GM12878 (cell line): ENCODE data around the gene ZNF367. TPM values are rescaled to one million over a fixed set of nuclear protein-coding genes. Genes with fewer than 3 reads are reported as not detected.
A peak's percentile ranks its signal among the peaks of the same experiment; 100 is the strongest.

Source experiments
- ATAC-seq: fragments of 200-7000 bp; cut with Tn5 transposase; 3 replicates; pipeline ENCODE4 v1.9.1; 2020; ENCODE audit warnings: mild to moderate bottlenecking, moderate library complexity
- BruUV-seq: library from RNA; stranded (reverse); fragments of 400-500 nt; replicated peaks from 2 replicates; lab custom pipeline; 2021; lab: Mats Ljungman, UMichigan
- CTCF ChIA-PET: fragments of 300-600 bp; sonication (Branson Sonifier 250); formaldehyde crosslinking; extraction: SDS; loops from one replicate; lab custom pipeline; 2021; ENCODE audit warnings: inconsistent platforms; lab: Yijun Ruan, JAX
- POLR2A ChIA-PET: fragments of 350-600 bp; formaldehyde crosslinking; extraction: SDS; loops from one replicate; lab custom pipeline; 2021; ENCODE audit warnings: inconsistent platforms; lab: Charles Lee
- RAD21 ChIA-PET: fragments of 300-600 bp; sonication (Branson Sonifier 250); formaldehyde crosslinking; loops from one replicate; lab custom pipeline; 2023; ENCODE audit warnings: antibody characterized with exemption; ENCODE audit not compliant: unreplicated experiment; lab: Charles Lee
- SMC1A ChIA-PET: fragments of 300-600 bp; sonication (Branson Sonifier 250); formaldehyde crosslinking; loops from one replicate; lab custom pipeline; 2023; ENCODE audit not compliant: unreplicated experiment, uncharacterized antibody; lab: Charles Lee
- DNase-seq: peaks from one replicate; pipeline ENCODE4 v3.0.0-alpha.2; 2011; ENCODE audit warnings: low read depth, low spot score
- FAIRE-seq: peaks from 3 replicates; lab custom pipeline; 2011; peaks lifted over from hg19 to GRCh38; lab: Jason Lieb, UNC
- H2AFZ ChIP-seq: 2 replicates; pipeline ENCODE4 v1.6.0; 2011; ENCODE audit warnings: low read depth, low read length, control low read depth; ENCODE audit not compliant: control insufficient read depth
- H3K27ac ChIP-seq: 2 replicates; pipeline ENCODE4 v1.5.1; 2011; ENCODE audit warnings: control low read depth; ENCODE audit not compliant: control insufficient read depth, insufficient read depth
- H3K27me3 ChIP-seq, 2 experiments: replicated peaks in 1 of 2; 2 replicates each; pipeline versions ENCODE4 v1.6.0 to v1.6.1; 2011; ENCODE audit warnings: low read length in 1 of 2; ENCODE audit not compliant: control insufficient read depth in 2 of 2, insufficient read depth in 2 of 2
- H3K36me3 ChIP-seq, 2 experiments: 2 replicates each; pipeline ENCODE4 v1.5.1; 2011; ENCODE audit warnings: low read length in 1 of 2; ENCODE audit not compliant: control insufficient read depth in 2 of 2, insufficient read depth in 2 of 2
- H3K4me1 ChIP-seq: 2 replicates; pipeline ENCODE4 v1.6.1; 2011; ENCODE audit warnings: mild to moderate bottlenecking, low read length, moderate library complexity, mixed read lengths; ENCODE audit not compliant: control insufficient read depth, insufficient read depth
- H3K4me2 ChIP-seq: 2 replicates; pipeline ENCODE4 v1.6.0; 2011; ENCODE audit warnings: control low read depth; ENCODE audit not compliant: control insufficient read depth, insufficient read depth
- H3K4me3 ChIP-seq: fragments of 200-600 bp; sonication (generic); 2 replicates; pipeline ENCODE4 v1.5.1; 2016
- H3K79me2 ChIP-seq: 2 replicates; pipeline ENCODE4 v1.6.0; 2011; ENCODE audit warnings: low read length; ENCODE audit not compliant: control insufficient read depth, insufficient read depth
- H3K9ac ChIP-seq: 2 replicates; pipeline ENCODE4 v1.8.0; 2011; ENCODE audit warnings: low read length, control low read depth, mixed read lengths; ENCODE audit not compliant: control insufficient read depth, insufficient read depth
- H3K9me3 ChIP-seq: replicated peaks from 3 replicates; pipeline ENCODE4 v1.5.1; 2011; ENCODE audit warnings: mild to moderate bottlenecking, low read length; ENCODE audit not compliant: control insufficient read depth, insufficient read depth
- H4K20me1 ChIP-seq: 2 replicates; pipeline ENCODE4 v1.6.0; 2011; ENCODE audit not compliant: control insufficient read depth, insufficient read depth
- CUX1 ChIP-seq: IDR thresholded peaks from 2 replicates; pipeline ENCODE4 v1.6.1; 2012; ENCODE audit warnings: improper control_type of control experiment, low read depth, low read length; ENCODE audit not compliant: insufficient replicate concordance
- ELK1 ChIP-seq: IDR thresholded peaks from 2 replicates; pipeline ENCODE4 v1.6.1; 2012; ENCODE audit warnings: low read depth, low read length, improper control_type of control experiment
- IKZF2 ChIP-seq, 2 experiments: fragments of 450-650 bp; IDR thresholded peaks; 2 replicates each; pipeline ENCODE4 v1.6.1; 2017; ENCODE audit warnings: mild to moderate bottlenecking in 2 of 2, moderate library complexity in 2 of 2
- JUNB ChIP-seq: IDR thresholded peaks from 2 replicates; pipeline ENCODE4 v1.6.1; 2016; ENCODE audit warnings: antibody characterized with exemption, mild to moderate bottlenecking
- JUND ChIP-seq: IDR thresholded peaks from 2 replicates; pipeline ENCODE4 v1.6.1; 2012; ENCODE audit warnings: low read depth, mild to moderate bottlenecking, low read length, improper control_type of control experiment, moderate library complexity
- MAX ChIP-seq: IDR thresholded peaks from 2 replicates; pipeline ENCODE4 v1.6.1; 2012; ENCODE audit warnings: low read depth, low read length, improper control_type of control experiment
- MLLT1 ChIP-seq: fragments of 450-650 bp; IDR thresholded peaks from 2 replicates; pipeline ENCODE4 v1.6.1; 2016; ENCODE audit warnings: mild to moderate bottlenecking
- RAD51 ChIP-seq: fragments of 450-650 bp; IDR thresholded peaks from 2 replicates; pipeline ENCODE4 v1.6.1; 2016; ENCODE audit warnings: moderate library complexity, mild to moderate bottlenecking, inconsistent platforms
- RELB ChIP-seq: fragments of 450-650 bp; IDR thresholded peaks from 2 replicates; pipeline ENCODE4 v1.6.1; 2017; ENCODE audit warnings: low read depth, mild to moderate bottlenecking, moderate library complexity
- SIX5 ChIP-seq: IDR thresholded peaks from 2 replicates; pipeline ENCODE4 v1.6.1; 2011; ENCODE audit warnings: mild to moderate bottlenecking, low read depth, low read length, moderate library complexity; ENCODE audit not compliant: severe bottlenecking
- SRF ChIP-seq, 2 experiments: IDR thresholded peaks; 2 replicates each; pipeline ENCODE4 v1.6.1; 2011; ENCODE audit warnings: low read depth in 2 of 2, low read length in 2 of 2, mild to moderate bottlenecking in 1 of 2, moderate library complexity in 1 of 2
- WGBS: methylation state at CpG from one replicate; pipeline ENCODE4 v1.1.6; 2016; ENCODE audit warnings: low lambda C conversion rate; ENCODE audit not compliant: insufficient replicate concordance, insufficient coverage; ENCODE audit errors: missing lambda C conversion rate; 5-methylcytosine and 5-hydroxymethylcytosine counted together
- in situ Hi-C: fragments of 300-500 bp; cut with MboI; formaldehyde crosslinking; loops from 9 replicates; pipeline ENCODE4 v1.14.3; 2018; ENCODE audit warnings: mixed read lengths
- intact Hi-C: fragments of 100-400 bp; cut with micrococcal nuclease; formaldehyde crosslinking; loops from one replicate; pipeline ENCODE4 v1.14.2; 2022; ENCODE audit not compliant: unreplicated experiment
- polyA plus RNA-seq, 11 experiments: library from polyadenylated mRNA; depleted of rRNA in 4 of 11; unstranded in 6 of 11; stranded (reverse) in 5 of 11; fragments of >200 nt; fragmentation: Nextera tagmentation in 4 of 11; fragmentation: Illumina TruSeq in 1 of 11; extraction: Ambion mirVana in 4 of 11; extraction: Trizol in 1 of 11; gene quantifications; 1 replicate in 1 of 11; 2 replicates in 10 of 11; pipeline versions ENCODE4 v1.2.1 to v1.2.3, GENCODE V29; 2011 to 2016; ENCODE audit warnings: inconsistent platforms in 2 of 11, missing spikeins in 2 of 11, low read depth in 1 of 11
- total RNA-seq, 4 experiments: library from RNA; depleted of rRNA in 3 of 4; stranded (reverse); fragments of >200 nt in 3 of 4; fragmentation: Illumina TruSeq in 1 of 4; extraction: Trizol in 1 of 4; gene quantifications; 2 replicates each; pipeline versions ENCODE4 v1.2.1 to v1.2.3, GENCODE V29; 2013 to 2021

The ZNF367 gene
- total and polyA plus RNA-seq, 10 of the 15 experiments (the other 5 are each of a cell fraction or from before 2014, with no cell fraction given) = 2.9 to 16.3 (median 11.1) TPM

- Histone ChIP-seq H3K9me3 (no peaks in the 10 kb centered on the region), H3K4me1 (peaks cover 20% of the 10 kb centered on the region), H3K4me2 (peak overlapping the region; percentile 98; the same call in 1 of the 2 replicates), H3K36me3 (no peaks in the 10 kb centered on the region; a peak in 2 of 4 replicates), H3K27me3 (no peaks in the 10 kb centered on the region), H3K27ac (peak overlapping the region; percentile 78; the same call in 1 of the 2 replicates), H3K9ac (no peak overlapping the region), H4K20me1 (no peaks in the 10 kb centered on the region), H2AFZ (no peak overlapping the region), H3K79me2 (peaks cover 65% of the 10 kb centered on the region), H3K4me3 (no peak overlapping the region)
- POLR2A ChIA-PET = interaction anchor here (0.6 to 2.2 kb wide), 5 partner anchors 95 to 1577 kb away, joined by 3 to 8 read pairs (median 4); no protein-coding TSS in a partner anchor
- intact Hi-C loops (loop anchor here (10.0 kb wide), 1 partner anchor 152 kb away; no protein-coding TSS in a partner anchor), in situ Hi-C loops (loop anchor here (10.0 to 25.0 kb wide), 2 partner anchors 1092 to 1225 kb away; partner anchors contain the start of genes NCBP1, TMOD1 and TSTD2)
- no TSS peak for BruUV-seq
- CTCF ChIA-PET = interaction anchor here (0.6 to 2.8 kb wide), 5 partner anchors 30 to 985 kb away, joined by 3 to 9 read pairs (median 4); partner anchors contain the start of gene HABP4
- ATAC-seq (no peak), DNase-seq (peak; percentile 63), FAIRE-seq (no peak)
- RAD21 ChIA-PET = interaction anchor here (0.8 to 3.1 kb wide), 5 partner anchors 14 to 85 kb away, joined by 3 to 12 read pairs (median 8); partner anchors contain the start of gene HABP4
- SMC1A ChIA-PET = interaction anchor here (0.9 to 2.4 kb wide), 8 partner anchors 13 to 147 kb away, joined by 3 to 15 read pairs (median 5); partner anchors contain the start of genes HABP4 and SLC35D2
- 62% methylated on average over 6 of the region's 8 CpGs for WGBS
- 0 out of 2 replicates have a peak, but pooled peaks have one; percentile 27 for TF ChIP-seq JUND
- TF ChIP-seq RELB = peak; percentile 51; the same call in 1 of the 2 replicates
- peak; percentile 55 for TF ChIP-seq JUNB
- TF ChIP-seq ELK1 = no peak
- TF ChIP-seq SRF (IDR thresholded peaks at IDR 0.05; ENCODE audit: low read depth in 2 of 2, low read length in 2 of 2) = no peak
- no peak for TF ChIP-seq SIX5
- peak; percentile 77 for TF ChIP-seq RAD51
- peak; percentile 24 to 27; a peak in 1 of 4 replicates for TF ChIP-seq IKZF2 (IDR thresholded peaks at IDR 0.05)
- peak; percentile 68 for TF ChIP-seq CUX1
- TF ChIP-seq MAX = no peak
- TF ChIP-seq MLLT1 = peak; percentile 94
Measured at GRCh38 chr9:96412174-96412913, 5.8 kb downstream of the ZNF367 start.
